Measurements from ENCODE around the gene WWC1. TPM values are rescaled to one million over a fixed set of nuclear protein-coding genes. Genes with fewer than 3 reads are reported as not detected.
A peak's percentile ranks its signal among the peaks of the same experiment; 100 is the strongest.
"Not testable (repeated sequence)": the region's sequence is repeated elsewhere in the genome, so short reads cannot be mapped to it uniquely, and the experiment has no call there.

WWC1 gene
- total RNA-seq, 1 experiment from 2014 or later: 190 TPM

DNA sequence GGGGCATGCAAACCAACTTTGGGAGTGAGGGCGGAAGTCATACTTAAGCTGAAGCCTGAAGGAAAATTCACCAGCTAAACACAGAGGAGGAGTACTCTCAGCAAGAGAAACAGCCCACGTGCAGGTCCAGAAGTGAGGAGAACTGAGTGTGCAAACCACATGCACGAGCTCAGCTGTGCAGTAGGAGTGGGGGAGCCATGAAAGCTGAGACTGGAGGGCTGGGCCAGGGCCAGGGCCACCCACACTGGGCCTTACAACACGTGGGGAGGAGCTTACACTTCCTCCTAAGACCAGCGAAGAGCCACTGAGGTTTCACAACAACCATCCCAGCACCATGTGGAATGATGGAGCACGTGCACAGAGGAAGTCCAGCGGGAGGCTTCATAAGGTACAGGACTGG is 9.3 kb upstream of the WWC1 start:
- Mint-ChIP-seq H3K27ac (ENCODE audit: unreplicated experiment) (peak overlapping the region; percentile 13), H3K27me3 (ENCODE audit: unreplicated experiment) (no peaks in the 10 kb centered on the region), H3K36me3 (ENCODE audit: insufficient read depth, unreplicated experiment) (no peaks in the 10 kb centered on the region), H3K4me1 (ENCODE audit: low read depth, unreplicated experiment) (peaks cover 30% of the 10 kb centered on the region), H3K9me3 (ENCODE audit: low read depth, unreplicated experiment) (peaks cover 2% of the 10 kb centered on the region), H3K4me3 (ENCODE audit: low read depth, unreplicated experiment) (no peak overlapping the region)
- CTCF ChIA-PET: interaction anchor here (0.6 to 0.8 kb wide), 3 partner anchors 60 to 152 kb away, joined by 3 to 4 read pairs (median 3); no protein-coding TSS in a partner anchor
- BruUV-seq (replicated peaks): no TSS peak
- no peak for DNase-seq
- TF ChIP-seq CTCF (IDR thresholded peaks at IDR 0.05; ENCODE audit: unreplicated experiment): no peak
- intact Hi-C loops (cut with micrococcal nuclease; ENCODE audit: unreplicated experiment): no loop called here

DNA sequence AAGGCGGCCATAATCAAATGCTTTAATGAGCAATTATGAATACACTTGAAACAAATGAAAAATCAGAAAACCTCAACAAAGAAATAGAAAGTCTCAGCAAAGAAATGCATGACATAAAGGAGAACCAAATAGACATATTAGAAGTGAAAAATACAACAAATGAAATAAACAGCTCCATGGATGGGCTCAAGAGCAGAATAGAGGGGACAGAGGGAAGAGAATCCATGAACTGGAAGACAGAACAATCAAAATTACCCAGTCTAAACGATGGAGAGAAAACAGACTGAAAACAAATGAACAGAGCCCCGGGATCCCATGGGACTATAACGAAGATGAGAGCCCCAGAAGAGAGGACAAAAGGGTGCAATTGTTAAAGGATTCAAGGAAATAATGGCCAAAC is 6.6 kb upstream of the WWC1 start:
- CTCF ChIA-PET: interaction anchor here (0.8 kb wide), 1 partner anchor 10 kb away, joined by 3 read pairs; no protein-coding TSS in a partner anchor
- Mint-ChIP-seq H3K4me1 (ENCODE audit: low read depth, unreplicated experiment) (peaks cover 47% of the 10 kb centered on the region), H3K27ac (ENCODE audit: unreplicated experiment) (no peak overlapping the region), H3K27me3 (ENCODE audit: unreplicated experiment) (no peaks in the 10 kb centered on the region), H3K36me3 (ENCODE audit: insufficient read depth, unreplicated experiment) (peaks cover 19% of the 10 kb centered on the region), H3K9me3 (ENCODE audit: low read depth, unreplicated experiment) (peaks cover 2% of the 10 kb centered on the region), H3K4me3 (ENCODE audit: low read depth, unreplicated experiment) (no peak overlapping the region)
- BruUV-seq (replicated peaks): no TSS peak
- DNase-seq: no peak
- TF ChIP-seq CTCF (IDR thresholded peaks at IDR 0.05; ENCODE audit: unreplicated experiment): no peak
- intact Hi-C loops (cut with micrococcal nuclease; ENCODE audit: unreplicated experiment): no loop called here

DNA sequence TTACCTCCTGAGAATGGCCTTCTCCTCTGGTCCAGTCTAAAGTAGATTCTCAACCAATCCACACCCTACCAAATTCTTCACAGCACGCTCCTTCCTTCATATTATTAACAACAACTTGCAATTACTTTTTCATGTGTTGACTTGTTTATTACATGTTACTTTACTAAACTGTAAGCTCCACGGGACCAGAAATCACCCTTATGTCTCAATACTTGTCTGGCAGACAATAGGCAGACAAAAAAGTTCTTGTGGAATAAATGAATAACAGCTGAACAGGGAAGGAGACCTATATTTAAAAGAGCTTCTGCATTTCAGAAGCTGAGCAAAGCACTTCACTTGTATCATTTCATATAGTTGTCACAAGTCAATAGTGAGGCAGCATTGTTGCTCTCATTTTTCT is 5.7 kb upstream of the WWC1 start:
- H3K4me3 Mint-ChIP-seq (ENCODE audit: low read depth, unreplicated experiment): no peak overlapping the region
- intact Hi-C loops (cut with micrococcal nuclease; ENCODE audit: unreplicated experiment): no loop called here
- no peak overlapping the region for H3K27ac Mint-ChIP-seq (ENCODE audit: unreplicated experiment)
- no peak for TF ChIP-seq CTCF (IDR thresholded peaks at IDR 0.05; ENCODE audit: unreplicated experiment)
- BruUV-seq (replicated peaks): no TSS peak
- DNase-seq: no peak
- no peaks in the 10 kb centered on the region for H3K27me3 Mint-ChIP-seq (ENCODE audit: unreplicated experiment)
- CTCF ChIA-PET: interaction anchor here (0.8 kb wide), 1 partner anchor 11 kb away, joined by 3 read pairs; no protein-coding TSS in a partner anchor
- peaks cover 56% of the 10 kb centered on the region for H3K4me1 Mint-ChIP-seq (ENCODE audit: low read depth, unreplicated experiment)
- peaks cover 25% of the 10 kb centered on the region for H3K36me3 Mint-ChIP-seq (ENCODE audit: insufficient read depth, unreplicated experiment)
- peaks cover 2% of the 10 kb centered on the region for H3K9me3 Mint-ChIP-seq (ENCODE audit: low read depth, unreplicated experiment)

- no peak overlapping the region for H3K27ac Mint-ChIP-seq (ENCODE audit: unreplicated experiment)
- peaks cover 2% of the 10 kb centered on the region for H3K9me3 Mint-ChIP-seq (ENCODE audit: low read depth, unreplicated experiment)
- DNase-seq: no peak
- H3K36me3 Mint-ChIP-seq (ENCODE audit: insufficient read depth, unreplicated experiment): peaks cover 32% of the 10 kb centered on the region
- no peak for TF ChIP-seq CTCF (IDR thresholded peaks at IDR 0.05; ENCODE audit: unreplicated experiment)
- H3K27me3 Mint-ChIP-seq (ENCODE audit: unreplicated experiment): no peaks in the 10 kb centered on the region
- H3K4me1 Mint-ChIP-seq (ENCODE audit: low read depth, unreplicated experiment): peaks cover 61% of the 10 kb centered on the region
- H3K4me3 Mint-ChIP-seq (ENCODE audit: low read depth, unreplicated experiment): no peak overlapping the region
- CTCF ChIA-PET: interaction anchor here (0.7 kb wide), 1 partner anchor 122 kb away, joined by 4 read pairs; no protein-coding TSS in a partner anchor
- intact Hi-C loops (cut with micrococcal nuclease; ENCODE audit: unreplicated experiment): no loop called here
- no TSS peak for BruUV-seq (replicated peaks)
Observed at GRCh38 chr5:168286386-168286785, 5.1 kb upstream of the WWC1 start.

DNA sequence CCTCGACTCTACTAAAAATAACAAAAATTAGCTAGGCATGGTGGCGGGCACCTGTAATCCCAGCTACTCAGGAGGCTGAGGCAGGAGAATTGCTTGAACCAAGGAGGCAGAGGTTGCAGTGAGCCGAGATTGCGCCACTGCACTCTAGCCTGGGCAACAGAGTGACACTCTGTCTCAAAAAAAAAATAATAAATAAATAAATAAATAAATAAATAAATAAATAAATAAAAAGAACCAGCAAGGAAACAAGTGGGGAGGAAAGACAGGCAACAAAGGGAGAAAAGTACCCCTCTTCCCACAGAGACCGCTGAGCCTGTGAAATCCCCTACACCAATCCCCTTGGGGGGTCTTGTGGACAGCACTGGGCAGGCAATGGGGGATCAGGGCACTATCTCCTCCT is 4.6 kb upstream of the WWC1 start:
- H3K4me3 Mint-ChIP-seq (ENCODE audit: low read depth, unreplicated experiment); H3K9me3 Mint-ChIP-seq (ENCODE audit: low read depth, unreplicated experiment); H3K27me3 Mint-ChIP-seq (ENCODE audit: unreplicated experiment); BruUV-seq (replicated peaks); intact Hi-C loops (cut with micrococcal nuclease; ENCODE audit: unreplicated experiment); DNase-seq: not testable (repeated sequence)
- H3K27ac Mint-ChIP-seq (ENCODE audit: unreplicated experiment): peak overlapping the region; percentile 98
- H3K36me3 Mint-ChIP-seq (ENCODE audit: insufficient read depth, unreplicated experiment): peaks cover 36% of the 10 kb centered on the region
- H3K4me1 Mint-ChIP-seq (ENCODE audit: low read depth, unreplicated experiment): peaks cover 57% of the 10 kb centered on the region
- CTCF ChIA-PET: interaction anchor here (0.7 kb wide), 1 partner anchor 122 kb away, joined by 4 read pairs; no protein-coding TSS in a partner anchor

Data from Calu3 (cell line).